GM12872 (cell line): ENCODE measurements around the gene ZNF500.

Source experiments
- CTCF ChIP-seq: IDR thresholded peaks from 3 replicates; pipeline ENCODE4 v1.5.1; 2011; ENCODE audit warnings: low read depth, mild to moderate bottlenecking, low read length, moderate library complexity; ENCODE audit not compliant: insufficient read depth

The ZNF500 gene

DNA sequence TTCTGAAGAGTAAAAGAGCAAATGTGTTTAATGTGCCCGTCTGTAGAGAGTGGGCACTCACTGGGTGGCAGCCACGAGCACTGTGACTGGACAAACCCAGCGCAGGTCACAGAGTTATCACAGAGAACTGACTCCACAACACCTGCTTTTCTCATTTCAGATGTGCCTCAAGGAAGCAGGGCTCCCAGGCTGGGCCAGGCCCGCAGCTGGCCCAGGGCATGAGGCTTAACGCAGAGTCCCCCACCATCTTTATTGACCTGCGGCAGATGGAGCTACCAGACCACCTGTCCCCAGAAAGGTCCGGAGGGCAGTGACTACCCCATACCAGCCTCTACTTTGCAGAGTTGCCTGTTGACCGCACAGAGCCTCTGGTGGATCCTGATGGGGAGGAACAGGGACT, 20.7 kb downstream of the ZNF500 start:
- no peak for TF ChIP-seq CTCF

- no peak for TF ChIP-seq CTCF
These were observed 21.7 kb downstream of the ZNF500 start for GRCh38 chr16:4745274-4745569.

DNA sequence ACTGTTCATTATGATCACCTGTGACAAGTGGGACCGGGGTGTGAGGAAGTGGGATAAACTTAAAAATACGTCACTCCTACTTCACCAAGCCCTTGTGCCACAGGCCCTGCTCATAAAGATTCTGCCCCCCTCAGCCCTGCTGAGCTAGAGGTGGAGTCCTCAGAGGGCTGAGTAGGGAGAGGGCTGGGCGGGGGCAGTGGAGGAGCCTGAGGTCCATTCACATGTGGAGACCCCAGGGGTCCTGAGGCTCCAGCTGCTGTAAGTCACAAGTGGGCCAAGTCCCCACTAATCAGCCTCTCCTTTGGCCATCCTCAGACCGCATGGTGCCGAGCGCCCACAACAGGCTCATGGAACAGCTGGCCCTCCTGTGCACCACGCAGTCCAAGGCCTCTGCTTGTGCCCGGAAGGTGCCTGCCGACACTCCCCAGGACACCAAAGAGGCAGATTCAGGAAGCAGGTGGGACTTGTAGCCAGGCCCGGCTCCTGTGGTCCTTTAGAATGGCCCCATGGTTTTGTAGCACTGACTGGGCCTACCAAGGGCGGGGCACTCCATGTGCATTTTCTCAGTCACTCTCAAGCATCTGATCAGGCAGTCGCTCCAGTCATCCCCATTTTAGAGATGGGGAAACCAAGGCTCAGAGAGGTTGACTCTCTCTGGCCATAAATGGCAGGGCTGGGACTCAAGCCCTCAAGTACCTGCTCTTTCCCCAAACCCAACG, 22.2 kb downstream of the ZNF500 start:
- TF ChIP-seq CTCF = no peak

GRCh38 chr16:4743226-4743878, 23.6 kb downstream of the ZNF500 start:
- TF ChIP-seq CTCF = no peak

- no peak for TF ChIP-seq CTCF
These were observed 29.4 kb downstream of the ZNF500 start for GRCh38 chr16:4737545-4737944.

- TF ChIP-seq CTCF = no peak
These were observed 30.4 kb downstream of the ZNF500 start for GRCh38 chr16:4736546-4736945.

- no peak for TF ChIP-seq CTCF
These were observed 32.0 kb downstream of the ZNF500 start for GRCh38 chr16:4734730-4735535.
